K562 (cell line): ENCODE results near the gene FMR1. TPM values are rescaled to one million over a fixed set of nuclear protein-coding genes. Genes with fewer than 3 reads are reported as not detected.

ENCODE experiments used
- ATAC-seq: fragments of 200-7000 bp; cut with Tn5 transposase; 3 replicates; pipeline ENCODE4 v1.9.1; 2020; ENCODE audit warnings: moderate library complexity
- BruUV-seq: library from RNA; stranded (reverse); fragments of 400-500 nt; replicated peaks from 2 replicates; lab custom pipeline; 2021; lab: Mats Ljungman, UMichigan
- CTCF ChIA-PET: fragments of 300-600 bp; formaldehyde crosslinking; extraction: SDS; loops from one replicate; lab custom pipeline; 2021; ENCODE audit warnings: low intra/inter-chr PET ratio; lab: Yijun Ruan, JAX
- POLR2A ChIA-PET: fragments of 300-600, 350-650 bp; sonication (Branson Sonifier 250); formaldehyde crosslinking; extraction: SDS; loops from one replicate; lab custom pipeline; 2021; ENCODE audit warnings: antibody characterized with exemption, inconsistent platforms; lab: Yijun Ruan, JAX
- DNase-seq, 4 experiments: peaks; one replicate each; pipeline versions ENCODE4 v3.0.0 to v3.0.0-alpha.2; 2011 to 2018; ENCODE audit warnings: low spot score in 3 of 4, mixed read lengths in 3 of 4; ENCODE audit errors: extremely low read depth in 1 of 4
- FAIRE-seq: peaks from 2 replicates; lab custom pipeline; 2011; peaks lifted over from hg19 to GRCh38; lab: Jason Lieb, UNC
- H2AFZ ChIP-seq: 2 replicates; pipeline ENCODE4 v1.6.0; 2011; ENCODE audit warnings: low read depth, low read length, control low read depth, inconsistent platforms
- H3K27ac ChIP-seq: fragments of 200-600 bp; 3 replicates; pipeline ENCODE4 v1.8.0; 2011; ENCODE audit warnings: low read depth, mild to moderate bottlenecking, control low read depth, inconsistent platforms, low read length, moderate library complexity, mixed read lengths; ENCODE audit errors: extremely low read depth
- H3K27me3 ChIP-seq, 2 experiments: fragments of 300-600 bp in 1 of 2; 2 replicates in 1 of 2; 3 replicates in 1 of 2; pipeline versions ENCODE4 v1.6.0 to v1.8.0; 2011; ENCODE audit warnings: inconsistent platforms in 2 of 2, low read length in 2 of 2, mild to moderate bottlenecking in 1 of 2, mixed read lengths in 1 of 2, moderate library complexity in 1 of 2; ENCODE audit not compliant: control insufficient read depth in 2 of 2, insufficient read depth in 2 of 2
- H3K36me3 ChIP-seq: fragments of 300-600 bp; 3 replicates; pipeline ENCODE4 v1.8.0; 2011; ENCODE audit warnings: mild to moderate bottlenecking, low read length, inconsistent platforms; ENCODE audit not compliant: control insufficient read depth, insufficient read depth
- H3K4me1 ChIP-seq, 2 experiments: fragments of 200-600 bp in 1 of 2; replicated peaks in 1 of 2; 2 replicates in 1 of 2; 3 replicates in 1 of 2; pipeline versions ENCODE4 v1.5.1 to v1.8.0; 2011; ENCODE audit warnings: inconsistent platforms in 2 of 2, low read length in 2 of 2, mild to moderate bottlenecking in 1 of 2, mixed read lengths in 1 of 2, moderate library complexity in 1 of 2; ENCODE audit not compliant: control insufficient read depth in 2 of 2, insufficient read depth in 2 of 2
- H3K4me2 ChIP-seq: 2 replicates; pipeline ENCODE4 v1.6.1; 2011; ENCODE audit warnings: low read length, control low read depth, inconsistent platforms, mixed read lengths; ENCODE audit not compliant: insufficient read depth
- H3K4me3 ChIP-seq: fragments of 200-600 bp; sonication (generic), shearing (Covaris generic); 2 replicates; pipeline ENCODE4 v1.5.1; 2016; ENCODE audit warnings: control low read depth, inconsistent platforms
- H3K79me2 ChIP-seq: fragments of 200-600 bp; 3 replicates; pipeline ENCODE4 v1.8.0; 2011; ENCODE audit warnings: low read length, inconsistent platforms; ENCODE audit not compliant: control insufficient read depth, insufficient read depth
- H3K9ac ChIP-seq, 2 experiments: 2 replicates each; pipeline versions ENCODE4 v1.6.0 to v1.6.1; 2011; ENCODE audit warnings: low read depth in 2 of 2, low read length in 2 of 2, control low read depth in 1 of 2, inconsistent platforms in 1 of 2, mild to moderate bottlenecking in 1 of 2, mixed read lengths in 1 of 2; ENCODE audit not compliant: insufficient read depth in 1 of 2
- H3K9me1 ChIP-seq: one replicate; pipeline ENCODE4 v1.6.0; 2011; ENCODE audit warnings: inconsistent platforms, mild to moderate bottlenecking, low read length, moderate library complexity; ENCODE audit not compliant: control insufficient read depth, insufficient read depth
- H3K9me3 ChIP-seq: replicated peaks from 2 replicates; pipeline ENCODE4 v1.5.1; 2011; ENCODE audit warnings: low read depth, low read length, inconsistent platforms; ENCODE audit not compliant: control insufficient read depth, insufficient read depth
- H4K20me1 ChIP-seq: replicated peaks from 2 replicates; pipeline ENCODE4 v1.6.1; 2011; ENCODE audit warnings: low read length, inconsistent platforms, mixed read lengths; ENCODE audit not compliant: control insufficient read depth, insufficient read depth
- ARNT ChIP-seq, 2 experiments: fragments of 450-650 bp; IDR thresholded peaks; 2 replicates each; pipeline ENCODE4 v1.6.1; 2016; ENCODE audit warnings: mild to moderate bottlenecking in 1 of 2
- CAMTA2 ChIP-seq: fragments of 250-450 bp; sonication (Bioruptor Pico); conservative IDR thresholded peaks from 2 replicates; pipeline ENCODE4 v1.5.1; 2022
- CC2D1A ChIP-seq: fragments of 450-650 bp; IDR thresholded peaks from 2 replicates; pipeline ENCODE4 v1.6.1; 2017; ENCODE audit warnings: mild to moderate bottlenecking
- RBM22 ChIP-seq: fragments of 200-400 bp; formaldehyde crosslinking; IDR thresholded peaks from 2 replicates; pipeline ENCODE4 v1.6.1; 2018; ENCODE audit warnings: low read length, low read depth; ENCODE audit not compliant: poor library complexity, severe bottlenecking
- STAG1 ChIP-seq: sonication (generic); formaldehyde crosslinking; IDR thresholded peaks from 2 replicates; pipeline ENCODE4 v1.5.0; 2020; ENCODE audit warnings: missing genetic modification reagents, borderline replicate concordance
- TEAD1 ChIP-seq, 2 experiments: fragments of 450-650 bp in 1 of 2; sonication (generic) in 1 of 2; formaldehyde crosslinking; IDR thresholded peaks; 2 replicates each; pipeline versions ENCODE4 v1.4.0 to v1.8.0; 2020 to 2022; ENCODE audit warnings: mild to moderate bottlenecking in 2 of 2, missing genetic modification reagents in 1 of 2
- ZNF24 ChIP-seq: fragments of 450-650 bp; IDR thresholded peaks from 2 replicates; pipeline ENCODE4 v1.6.1; 2016
- ZNF512 ChIP-seq: IDR thresholded peaks from 2 replicates; pipeline ENCODE4 v1.6.1; 2016; ENCODE audit warnings: missing genetic modification characterization, missing compliant biosample characterization
- WGBS: fragments of 100-300 bp; shearing (Covaris generic); methylation state at CpG from one replicate; pipeline ENCODE4 v1.1.6; 2016; ENCODE audit warnings: low coverage, mixed read lengths; ENCODE audit not compliant: insufficient coverage; ENCODE audit errors: missing lambda C conversion rate; 5-methylcytosine and 5-hydroxymethylcytosine counted together
- in situ Hi-C: fragments of 300-500 bp; cut with MboI; formaldehyde crosslinking; loops from 4 replicates; pipeline ENCODE4 v1.15.0; 2018; ENCODE audit warnings: inconsistent platforms, mixed read lengths
- intact Hi-C: fragments of 100-400 bp; cut with micrococcal nuclease; formaldehyde crosslinking; loops from 2 replicates; pipeline ENCODE4 v1.14.2; 2022
- polyA plus RNA-seq, 8 experiments: library from polyadenylated mRNA; depleted of rRNA in 4 of 8; stranded (reverse) in 5 of 8; unstranded in 3 of 8; fragments of >200 nt; fragmentation: Nextera tagmentation in 2 of 8; fragmentation: Illumina TruSeq in 1 of 8; extraction: Ambion mirVana in 2 of 8; extraction: Trizol in 1 of 8; gene quantifications; 2 replicates each; pipeline versions ENCODE4 v1.2.1 to v1.2.3, GENCODE V29; 2011 to 2014; ENCODE audit warnings: inconsistent platforms in 1 of 8, missing spikeins in 1 of 8
- total RNA-seq, 7 experiments: library from RNA; depleted of rRNA in 6 of 7; stranded (reverse); fragments of >200 nt in 6 of 7; fragmentation: Illumina TruSeq in 2 of 7; extraction: Trizol in 2 of 7; gene quantifications; 2 replicates each; pipeline versions ENCODE4 v1.2.1 to v1.2.3, GENCODE V29; 2011 to 2021; ENCODE audit warnings: low replicate concordance in 1 of 7
- TF ChIP-seq, protein P1 (sequence below): fragments of 250-450 bp; sonication (Bioruptor Pico); IDR thresholded peaks from 2 replicates; pipeline ENCODE4 v1.5.0; 2021

FMR1 gene
- total and polyA plus RNA-seq, 9 of the 15 experiments (the other 6 are each of a cell fraction or from before 2014, with no cell fraction given), result 4.8 to 26.5 (median 20.5) TPM

- Histone ChIP-seq H2AFZ (no peak overlapping the region), H3K9ac (no peak overlapping the region; a peak in 1 of 4 replicates), H3K4me2 (no peak overlapping the region), H4K20me1 (no peaks in the 10 kb centered on the region; the same call in 1 of the 2 replicates), H3K36me3 (peaks cover 8% of the 10 kb centered on the region; the same call in 1 of the 3 replicates), H3K27me3 (no peaks in the 10 kb centered on the region), H3K4me3 (no peak overlapping the region), H3K4me1 (peaks cover 8 to 10% of the 10 kb centered on the region in 2 experiments; a peak in 4 of 5 replicates), H3K9me3 (no peaks in the 10 kb centered on the region), H3K27ac (no peak overlapping the region), H3K9me1 (peaks cover 4% of the 10 kb centered on the region), H3K79me2 (peaks cover 75% of the 10 kb centered on the region)
- TF ChIP-seq ZNF24 (no peak), RBM22 (no peak), CC2D1A (no peak)
- ChIA-PET CTCF (no interaction called here), POLR2A (interaction anchor here (0.7 kb wide), 1 partner anchor 30 kb away, joined by 4 read pairs; no protein-coding TSS in a partner anchor)
- in situ Hi-C loops (no loop called here), intact Hi-C loops (no loop called here)
- BruUV-seq, result no TSS peak
- FAIRE-seq (no peak), DNase-seq (no peak), ATAC-seq (no peak)
- WGBS, result 64% methylated on average over 3 of the region's 3 CpGs
Measured at GRCh38 chrX:147914591-147914990, 2.9 kb downstream of the FMR1 start.

DNA sequence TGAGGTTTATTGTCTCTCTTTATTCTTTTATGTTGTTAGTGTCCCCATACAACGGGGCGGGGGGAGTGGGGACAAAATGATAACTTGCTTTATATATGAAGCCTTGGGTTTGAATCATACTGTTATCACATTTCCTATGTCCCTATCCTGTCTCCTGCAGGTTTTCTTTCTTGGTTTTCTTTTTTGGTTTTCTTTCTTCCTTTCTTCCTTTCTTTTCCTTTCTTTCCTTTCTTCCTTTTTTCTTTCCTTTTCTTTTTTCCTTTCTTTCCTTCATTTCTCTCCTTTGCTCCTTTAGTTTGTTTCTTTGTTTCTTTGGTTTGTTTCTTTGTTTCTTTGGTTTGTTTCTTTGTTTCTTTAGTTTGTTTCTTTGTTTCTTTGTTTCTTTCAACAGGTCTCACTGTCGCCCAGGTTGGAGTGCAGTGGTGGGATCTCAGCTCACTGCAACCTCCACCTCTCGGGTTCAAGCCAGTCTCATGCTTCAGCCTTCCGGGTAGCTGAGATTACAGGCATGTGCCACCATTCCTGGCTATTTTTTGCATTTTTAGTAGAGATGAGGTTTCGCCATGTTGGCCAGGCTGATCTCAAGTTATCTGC is 4.8 kb downstream of the FMR1 start:
- no peak overlapping the region for H3K4me2 ChIP-seq
- ChIA-PET POLR2A (no interaction called here), CTCF (no interaction called here)
- peaks cover 5 to 6% of the 10 kb centered on the region in 2 experiments; a peak in 4 of 5 replicates for H3K4me1 ChIP-seq
- BruUV-seq, result no TSS peak
- in situ Hi-C loops (no loop called here), intact Hi-C loops (no loop called here)
- peaks cover 8% of the 10 kb centered on the region; the same call in 1 of the 3 replicates for H3K36me3 ChIP-seq
- no peak for DNase-seq
- no peak overlapping the region for H2AFZ ChIP-seq
- H3K79me2 ChIP-seq, result peaks cover 92% of the 10 kb centered on the region
- H3K4me3 ChIP-seq, result no peak overlapping the region
- no peaks in the 10 kb centered on the region for H3K27me3 ChIP-seq
- ATAC-seq, result no peak
- no peak for FAIRE-seq
- no peaks in the 10 kb centered on the region; the same call in 1 of the 2 replicates for H4K20me1 ChIP-seq
- no peaks in the 10 kb centered on the region for H3K9me3 ChIP-seq
- TF ChIP-seq STAG1 (no peak), TEAD1 (CRISPR knock-in tag; IDR thresholded peaks at IDR 0.05) (no peak), CAMTA2 (CRISPR knock-in tag) (no peak), ZNF512 (tag) (peak; percentile 59; the same call in 1 of the 2 replicates), ARNT (IDR thresholded peaks at IDR 0.05) (no peak)
- TF ChIP-seq, protein P1, sequence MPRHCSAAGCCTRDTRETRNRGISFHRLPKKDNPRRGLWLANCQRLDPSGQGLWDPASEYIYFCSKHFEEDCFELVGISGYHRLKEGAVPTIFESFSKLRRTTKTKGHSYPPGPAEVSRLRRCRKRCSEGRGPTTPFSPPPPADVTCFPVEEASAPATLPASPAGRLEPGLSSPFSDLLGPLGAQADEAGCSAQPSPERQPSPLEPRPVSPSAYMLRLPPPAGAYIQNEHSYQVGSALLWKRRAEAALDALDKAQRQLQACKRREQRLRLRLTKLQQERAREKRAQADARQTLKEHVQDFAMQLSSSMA (CRISPR knock-in tag), result no peak
- no peak overlapping the region; the same call in 2 of the 3 replicates for H3K27ac ChIP-seq
- 58% methylated on average over 6 of the region's 6 CpGs for WGBS
- peaks cover 4% of the 10 kb centered on the region for H3K9me1 ChIP-seq
- no peak overlapping the region for H3K9ac ChIP-seq
